Uterus (tissue), 2 donors: ENCODE measurements around the gene MAGI2.

Source experiments
- CTCF ChIP-seq, 4 experiments: fragments of 200-600 bp in 2 of 4; fragments of 450-650 bp in 2 of 4; sonication (generic) in 2 of 4; IDR thresholded peaks; one replicate each; pipeline ENCODE4 v1.5.1; 2016 to 2019; ENCODE audit warnings: antibody characterized with exemption in 4 of 4, mild to moderate bottlenecking in 2 of 4, moderate library complexity in 1 of 4
- POLR2A ChIP-seq, 2 donors: fragments of 450-650 bp; IDR thresholded peaks; one replicate each; pipeline ENCODE4 v1.6.1; 2016; ENCODE audit warnings: antibody characterized with exemption in 2 of 2, mild to moderate bottlenecking in 1 of 2, moderate library complexity in 1 of 2

DNA sequence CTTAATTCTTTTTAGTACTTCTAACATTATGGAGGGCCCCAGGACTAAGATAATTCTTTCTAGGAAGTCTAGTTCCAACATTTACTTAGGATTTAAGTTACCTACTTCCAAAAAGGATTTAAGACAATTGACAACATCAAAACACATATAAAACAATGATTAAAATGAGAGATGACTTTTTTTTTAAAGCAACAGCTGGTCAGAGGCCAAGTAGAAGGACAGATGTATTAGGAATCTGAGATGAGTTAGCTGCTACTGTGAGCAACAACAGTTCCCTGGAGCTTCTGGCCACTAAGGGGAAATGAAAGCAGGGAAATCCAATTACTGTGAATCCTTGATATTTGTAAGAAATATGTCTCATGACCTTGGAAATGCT is 1432.6 kb downstream of the MAGI2 start:
- no peak for TF ChIP-seq CTCF (IDR thresholded peaks at IDR 0.05)
- no peak for TF ChIP-seq POLR2A (IDR thresholded peaks at IDR 0.05)
